ENCODE measurements around the gene KRT38.

Gene KRT38

GRCh38 chr17:41387670-41388069 lies 53.1 kb downstream of the KRT38 start:
- H3K4me3 ChIP-seq (ENCODE audit: low read length), result no peak overlapping the region
- no peak for TF ChIP-seq ZNF274 (IDR thresholded peaks at IDR 0.05; ENCODE audit: low read depth, low read length)

DNA sequence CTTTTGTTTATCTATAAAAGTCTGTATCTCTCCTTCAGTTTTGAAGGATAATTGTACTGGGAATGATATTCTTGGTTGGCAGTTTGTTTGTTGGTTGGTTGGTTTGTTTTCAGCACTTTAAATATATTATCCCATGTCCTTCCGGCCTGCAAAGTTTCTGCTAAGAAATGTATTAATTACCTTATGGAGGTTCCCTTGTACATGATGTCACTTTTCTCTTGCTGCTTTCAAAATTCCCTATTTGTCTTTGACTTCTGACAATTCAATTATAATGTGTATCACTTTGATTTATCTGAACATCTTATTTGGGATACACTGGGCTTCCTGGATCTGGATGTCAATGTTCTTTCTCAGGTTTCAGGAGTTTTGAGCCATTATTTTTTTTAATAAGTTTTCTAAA lies 54.6 kb downstream of the KRT38 start:
- TF ChIP-seq ZNF274 (IDR thresholded peaks at IDR 0.05; ENCODE audit: low read depth, low read length), result no peak
- no peak overlapping the region for H3K4me3 ChIP-seq (ENCODE audit: low read length)

All from GM08714 (cell line).